ENCODE data around the gene CKMT2.

The CKMT2 gene

DNA sequence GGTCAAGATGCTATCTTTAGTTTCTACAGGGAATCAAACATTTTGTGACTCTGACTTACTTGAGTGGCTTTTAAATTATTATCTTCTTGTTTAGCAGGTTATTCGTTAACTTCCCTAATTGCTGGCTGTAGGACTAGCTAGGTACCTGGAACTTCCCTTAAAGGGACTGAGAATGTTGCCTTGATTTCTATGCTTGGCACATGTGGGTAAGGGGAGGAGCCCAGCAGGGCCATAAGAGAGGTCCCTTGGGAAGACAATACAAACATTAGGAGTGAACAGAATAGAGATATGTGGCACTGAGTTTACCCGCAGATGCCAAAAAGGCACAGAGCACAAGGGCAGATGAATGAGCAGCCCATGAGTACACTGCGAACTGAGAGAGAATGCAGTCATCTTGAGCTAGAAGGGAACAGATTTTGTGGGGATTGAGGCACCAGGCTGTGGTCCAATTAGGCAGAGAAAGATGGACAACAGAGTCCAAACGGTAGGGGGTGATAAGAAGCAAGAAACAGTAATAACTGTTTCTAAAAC lies 9.8 kb downstream of the CKMT2 start:
- DNase-seq (ENCODE audit: low read depth in 1 of 2, low spot score in 1 of 2): no peak
- no peak overlapping the region for H3K27ac ChIP-seq (replicated peaks)
- TF ChIP-seq, protein P1, sequence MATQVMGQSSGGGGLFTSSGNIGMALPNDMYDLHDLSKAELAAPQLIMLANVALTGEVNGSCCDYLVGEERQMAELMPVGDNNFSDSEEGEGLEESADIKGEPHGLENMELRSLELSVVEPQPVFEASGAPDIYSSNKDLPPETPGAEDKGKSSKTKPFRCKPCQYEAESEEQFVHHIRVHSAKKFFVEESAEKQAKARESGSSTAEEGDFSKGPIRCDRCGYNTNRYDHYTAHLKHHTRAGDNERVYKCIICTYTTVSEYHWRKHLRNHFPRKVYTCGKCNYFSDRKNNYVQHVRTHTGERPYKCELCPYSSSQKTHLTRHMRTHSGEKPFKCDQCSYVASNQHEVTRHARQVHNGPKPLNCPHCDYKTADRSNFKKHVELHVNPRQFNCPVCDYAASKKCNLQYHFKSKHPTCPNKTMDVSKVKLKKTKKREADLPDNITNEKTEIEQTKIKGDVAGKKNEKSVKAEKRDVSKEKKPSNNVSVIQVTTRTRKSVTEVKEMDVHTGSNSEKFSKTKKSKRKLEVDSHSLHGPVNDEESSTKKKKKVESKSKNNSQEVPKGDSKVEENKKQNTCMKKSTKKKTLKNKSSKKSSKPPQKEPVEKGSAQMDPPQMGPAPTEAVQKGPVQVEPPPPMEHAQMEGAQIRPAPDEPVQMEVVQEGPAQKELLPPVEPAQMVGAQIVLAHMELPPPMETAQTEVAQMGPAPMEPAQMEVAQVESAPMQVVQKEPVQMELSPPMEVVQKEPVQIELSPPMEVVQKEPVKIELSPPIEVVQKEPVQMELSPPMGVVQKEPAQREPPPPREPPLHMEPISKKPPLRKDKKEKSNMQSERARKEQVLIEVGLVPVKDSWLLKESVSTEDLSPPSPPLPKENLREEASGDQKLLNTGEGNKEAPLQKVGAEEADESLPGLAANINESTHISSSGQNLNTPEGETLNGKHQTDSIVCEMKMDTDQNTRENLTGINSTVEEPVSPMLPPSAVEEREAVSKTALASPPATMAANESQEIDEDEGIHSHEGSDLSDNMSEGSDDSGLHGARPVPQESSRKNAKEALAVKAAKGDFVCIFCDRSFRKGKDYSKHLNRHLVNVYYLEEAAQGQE (IDR thresholded peaks at IDR 0.05; ENCODE audit: insufficient replicate concordance, low read depth): no peak
- no peak for TF ChIP-seq SPI1 (IDR thresholded peaks at IDR 0.05; ENCODE audit: borderline replicate concordance, low read depth)
- TF ChIP-seq POLR2AphosphoS5 (IDR thresholded peaks at IDR 0.05; ENCODE audit: low read depth): no peak
- TF ChIP-seq, protein P2, sequence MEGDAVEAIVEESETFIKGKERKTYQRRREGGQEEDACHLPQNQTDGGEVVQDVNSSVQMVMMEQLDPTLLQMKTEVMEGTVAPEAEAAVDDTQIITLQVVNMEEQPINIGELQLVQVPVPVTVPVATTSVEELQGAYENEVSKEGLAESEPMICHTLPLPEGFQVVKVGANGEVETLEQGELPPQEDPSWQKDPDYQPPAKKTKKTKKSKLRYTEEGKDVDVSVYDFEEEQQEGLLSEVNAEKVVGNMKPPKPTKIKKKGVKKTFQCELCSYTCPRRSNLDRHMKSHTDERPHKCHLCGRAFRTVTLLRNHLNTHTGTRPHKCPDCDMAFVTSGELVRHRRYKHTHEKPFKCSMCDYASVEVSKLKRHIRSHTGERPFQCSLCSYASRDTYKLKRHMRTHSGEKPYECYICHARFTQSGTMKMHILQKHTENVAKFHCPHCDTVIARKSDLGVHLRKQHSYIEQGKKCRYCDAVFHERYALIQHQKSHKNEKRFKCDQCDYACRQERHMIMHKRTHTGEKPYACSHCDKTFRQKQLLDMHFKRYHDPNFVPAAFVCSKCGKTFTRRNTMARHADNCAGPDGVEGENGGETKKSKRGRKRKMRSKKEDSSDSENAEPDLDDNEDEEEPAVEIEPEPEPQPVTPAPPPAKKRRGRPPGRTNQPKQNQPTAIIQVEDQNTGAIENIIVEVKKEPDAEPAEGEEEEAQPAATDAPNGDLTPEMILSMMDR (IDR thresholded peaks at IDR 0.05; ENCODE audit: insufficient read depth, low read length): no peak
- no peak for TF ChIP-seq GABPA (IDR thresholded peaks at IDR 0.05; ENCODE audit: low read depth)
- no peak overlapping the region for H3K4me3 ChIP-seq (replicated peaks; ENCODE audit: insufficient read depth, low read length)
- no peaks in the 10 kb centered on the region for H3K27me3 ChIP-seq (ENCODE audit: insufficient read depth, poor library complexity, severe bottlenecking)

DNA sequence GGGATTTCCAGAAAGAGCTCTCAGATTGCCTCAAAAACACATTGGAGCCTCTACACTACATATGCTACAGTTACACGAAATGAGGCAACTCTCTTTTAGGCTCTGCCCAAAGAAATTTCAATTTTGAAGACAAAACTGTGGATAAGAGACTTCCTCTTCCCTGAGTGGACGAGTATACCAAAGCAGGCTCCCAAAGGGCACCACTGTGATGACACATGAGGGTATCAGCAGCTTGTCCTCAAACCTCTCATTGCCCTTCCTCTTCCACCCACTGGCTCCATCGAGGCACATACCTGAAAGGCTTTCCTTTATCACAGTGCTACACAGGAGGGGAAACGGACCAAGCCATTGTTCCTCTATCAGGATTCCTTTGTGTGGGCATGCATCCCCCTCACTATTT lies 11.3 kb downstream of the CKMT2 start:
- DNase-seq (ENCODE audit: low read depth in 1 of 2, low spot score in 1 of 2): no peak
- H3K27me3 ChIP-seq (ENCODE audit: insufficient read depth, poor library complexity, severe bottlenecking): no peaks in the 10 kb centered on the region
- no peak overlapping the region for H3K27ac ChIP-seq (replicated peaks)
- TF ChIP-seq SPI1 (IDR thresholded peaks at IDR 0.05; ENCODE audit: borderline replicate concordance, low read depth) (no peak), POLR2AphosphoS5 (IDR thresholded peaks at IDR 0.05; ENCODE audit: low read depth) (no peak), GABPA (IDR thresholded peaks at IDR 0.05; ENCODE audit: low read depth) (no peak)
- TF ChIP-seq, protein P2 (IDR thresholded peaks at IDR 0.05; ENCODE audit: insufficient read depth, low read length): no peak
- TF ChIP-seq, protein P1 (IDR thresholded peaks at IDR 0.05; ENCODE audit: insufficient replicate concordance, low read depth): no peak
- no peak overlapping the region for H3K4me3 ChIP-seq (replicated peaks; ENCODE audit: insufficient read depth, low read length)

DNA sequence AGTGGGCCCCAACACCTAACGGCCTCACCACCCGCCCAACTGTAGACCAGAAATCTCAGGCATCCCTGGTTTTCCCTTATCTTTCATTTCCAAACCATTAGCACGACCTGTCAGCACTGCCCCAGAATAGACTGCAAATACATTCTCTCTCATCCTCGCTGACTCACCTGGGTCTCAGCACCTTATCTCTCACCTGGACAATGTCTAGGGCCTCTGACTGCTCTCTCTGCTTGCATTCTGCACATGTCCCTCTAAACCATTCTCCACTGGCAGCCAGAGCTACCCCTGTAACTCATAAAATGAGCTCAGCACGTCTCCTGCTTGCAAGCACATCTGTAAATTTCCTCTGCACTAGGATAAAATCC lies 12.7 kb downstream of the CKMT2 start:
- Histone ChIP-seq H3K27me3 (ENCODE audit: insufficient read depth, poor library complexity, severe bottlenecking) (no peaks in the 10 kb centered on the region), H3K27ac (replicated peaks) (no peak overlapping the region), H3K4me3 (replicated peaks; ENCODE audit: insufficient read depth, low read length) (no peak overlapping the region)
- no peak for DNase-seq (ENCODE audit: low read depth in 1 of 2, low spot score in 1 of 2)
- TF ChIP-seq, protein P2 (IDR thresholded peaks at IDR 0.05; ENCODE audit: insufficient read depth, low read length): no peak
- TF ChIP-seq SPI1 (IDR thresholded peaks at IDR 0.05; ENCODE audit: borderline replicate concordance, low read depth) (no peak), GABPA (IDR thresholded peaks at IDR 0.05; ENCODE audit: low read depth) (no peak), POLR2AphosphoS5 (IDR thresholded peaks at IDR 0.05; ENCODE audit: low read depth) (no peak)
- TF ChIP-seq, protein P1 (IDR thresholded peaks at IDR 0.05; ENCODE audit: insufficient replicate concordance, low read depth): no peak

Data from HL-60 (cell line).